Activated CD4-positive, alpha-beta T cell treated with anti-CD3 and anti-CD28 coated beads, Interleukin-2, amount 10 ng/mL, durations not matched to agents 24 days and 14 days (primary cell): ENCODE data around the gene HMG20B. TPM values are rescaled to one million over a fixed set of nuclear protein-coding genes. Genes with fewer than 3 reads are reported as not detected.

Experiments
- total RNA-seq: library from RNA; stranded (reverse); gene quantifications from 2 replicates; pipeline ENCODE4 v1.2.3, GENCODE V29; 2022

Gene HMG20B
- total RNA-seq, 1 donor from 2014 or later, result 59.3 TPM

Other genes starting within 250 kb of the HMG20B start
- gene NFIC, start 206.4 kb upstream of the HMG20B start, total RNA-seq, result 16.9 and 19.8 TPM in 2 replicates
- gene SMIM24, start 92.4 kb upstream of the HMG20B start, total RNA-seq, result 0.33 TPM in 1 of 2 replicates, not detected in the other
- not detected in 2 replicates for gene SMIM44, start 89.5 kb upstream of the HMG20B start, total RNA-seq
- gene DOHH, start 72.3 kb upstream of the HMG20B start, total RNA-seq, result 21.5 and 24.4 TPM in 2 replicates
- 37.3 and 38.7 TPM in 2 replicates for gene FZR1, start 66.6 kb upstream of the HMG20B start, total RNA-seq
- gene TEKTIP1, start 33.8 kb upstream of the HMG20B start, total RNA-seq, result 1.4 and 2.2 TPM in 2 replicates
- 119 and 124 TPM in 2 replicates for gene MFSD12, start 15.4 kb upstream of the HMG20B start, total RNA-seq
- 0.36 and 0.37 TPM in 2 replicates for gene GIPC3, start 12.5 kb downstream of the HMG20B start, total RNA-seq
- 0.42 and 0.50 TPM in 2 replicates for gene TBXA2R, start 33.9 kb downstream of the HMG20B start, total RNA-seq
- 37.4 and 39.6 TPM in 2 replicates for gene CACTIN, start 53.8 kb downstream of the HMG20B start, total RNA-seq
- 21.4 and 22.5 TPM in 2 replicates for gene PIP5K1C, start 127.5 kb downstream of the HMG20B start, total RNA-seq
- gene TJP3, start 135.4 kb downstream of the HMG20B start, total RNA-seq, result 0.09 TPM in 1 of 2 replicates, not detected in the other
- 41.5 and 48.7 TPM in 2 replicates for gene APBA3, start 188.7 kb downstream of the HMG20B start, total RNA-seq
- gene MRPL54, start 189.7 kb downstream of the HMG20B start, total RNA-seq, result 91.4 and 96.6 TPM in 2 replicates
- gene RAX2, start 199.3 kb downstream of the HMG20B start, total RNA-seq, result not detected in 2 replicates
- 31.6 and 32.3 TPM in 2 replicates for gene MATK, start 213.4 kb downstream of the HMG20B start, total RNA-seq